22Rv1 (cell line): ENCODE measurements around the gene GDPD1.

Experiments used
- CTCF ChIP-seq: fragments of 450-650 bp; IDR thresholded peaks from 2 replicates; pipeline ENCODE4 v1.5.1; 2017; ENCODE audit warnings: mild to moderate bottlenecking
- ZFX ChIP-seq: fragments of 450-650 bp; IDR thresholded peaks from 2 replicates; pipeline ENCODE4 v1.6.1; 2017; ENCODE audit warnings: antibody characterized with exemption, borderline replicate concordance

- no peak for TF ChIP-seq CTCF
- TF ChIP-seq ZFX: no peak
These were observed 351 bp upstream of the GDPD1 start for GRCh38 chr17:59219992-59220327.
